Ishikawa (cell line): ENCODE measurements around the gene INPP4B.

Source experiments
- CEBPB ChIP-seq: IDR thresholded peaks from 2 replicates; pipeline ENCODE4 v1.6.1; 2012
- CREB1 ChIP-seq: IDR thresholded peaks from 2 replicates; pipeline ENCODE4 v1.6.1; 2012; ENCODE audit warnings: low read depth
- EGR1 ChIP-seq: IDR thresholded peaks from 2 replicates; pipeline ENCODE4 v1.6.1; 2012
- EP300 ChIP-seq: IDR thresholded peaks from 2 replicates; pipeline ENCODE4 v1.6.1; 2012; ENCODE audit warnings: borderline replicate concordance
- FOXM1 ChIP-seq: IDR thresholded peaks from 2 replicates; pipeline ENCODE4 v1.6.1; 2012; ENCODE audit warnings: low read depth, borderline replicate concordance
- NFIC ChIP-seq: IDR thresholded peaks from 2 replicates; pipeline ENCODE4 v1.6.1; 2012
- RAD21 ChIP-seq: IDR thresholded peaks from 2 replicates; pipeline ENCODE4 v1.6.1; 2012; ENCODE audit warnings: low read depth
- TAF1 ChIP-seq: IDR thresholded peaks from 2 replicates; pipeline ENCODE4 v1.6.1; 2012; ENCODE audit warnings: low read depth, mild to moderate bottlenecking
- TCF12 ChIP-seq: IDR thresholded peaks from 2 replicates; pipeline ENCODE4 v1.6.1; 2012; ENCODE audit warnings: low read depth
- TEAD4 ChIP-seq: IDR thresholded peaks from 2 replicates; pipeline ENCODE4 v1.6.1; 2012
- YY1 ChIP-seq: IDR thresholded peaks from 2 replicates; pipeline ENCODE4 v1.6.1; 2012; ENCODE audit warnings: low read depth
- ZBTB7A ChIP-seq: IDR thresholded peaks from 2 replicates; pipeline ENCODE4 v1.6.1; 2012; ENCODE audit warnings: low read depth
- TF ChIP-seq, protein P1 (sequence below): IDR thresholded peaks from 2 replicates; pipeline ENCODE4 v1.6.1; 2012
- TF ChIP-seq, protein P2 (sequence below): IDR thresholded peaks from 2 replicates; pipeline ENCODE4 v1.6.1; 2012
- TF ChIP-seq, protein P3 (sequence below): IDR thresholded peaks from 2 replicates; pipeline ENCODE4 v1.6.1; 2012; ENCODE audit warnings: low read depth, mild to moderate bottlenecking

INPP4B gene

DNA sequence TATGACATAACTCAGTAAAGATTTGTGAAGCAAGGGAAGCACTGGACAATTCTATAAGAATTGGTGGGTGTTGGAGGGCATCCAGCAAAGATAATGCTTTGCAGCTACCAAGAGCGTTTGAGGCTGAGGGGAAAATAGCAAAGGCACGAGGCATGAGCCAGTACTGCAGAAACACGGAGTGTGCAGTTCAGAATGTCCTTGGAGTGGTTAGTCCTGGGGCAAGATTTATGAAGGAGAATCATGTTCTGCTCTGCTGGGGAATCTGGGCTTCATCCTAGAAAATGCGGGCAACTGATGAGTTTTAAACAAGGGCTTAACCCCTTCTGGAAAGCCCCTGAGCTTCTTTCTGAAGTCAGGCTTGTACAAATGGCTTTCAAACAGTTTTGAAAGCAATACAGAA is 757.2 kb downstream of the INPP4B start:
- TF ChIP-seq, protein P1, sequence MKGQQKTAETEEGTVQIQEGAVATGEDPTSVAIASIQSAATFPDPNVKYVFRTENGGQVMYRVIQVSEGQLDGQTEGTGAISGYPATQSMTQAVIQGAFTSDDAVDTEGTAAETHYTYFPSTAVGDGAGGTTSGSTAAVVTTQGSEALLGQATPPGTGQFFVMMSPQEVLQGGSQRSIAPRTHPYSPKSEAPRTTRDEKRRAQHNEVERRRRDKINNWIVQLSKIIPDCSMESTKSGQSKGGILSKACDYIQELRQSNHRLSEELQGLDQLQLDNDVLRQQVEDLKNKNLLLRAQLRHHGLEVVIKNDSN = no peak
- TF ChIP-seq, protein P2, sequence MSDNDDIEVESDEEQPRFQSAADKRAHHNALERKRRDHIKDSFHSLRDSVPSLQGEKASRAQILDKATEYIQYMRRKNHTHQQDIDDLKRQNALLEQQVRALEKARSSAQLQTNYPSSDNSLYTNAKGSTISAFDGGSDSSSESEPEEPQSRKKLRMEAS = no peak
- TF ChIP-seq TCF12 = no peak
- no peak for TF ChIP-seq RAD21
- TF ChIP-seq CREB1 = no peak
- TF ChIP-seq, protein P3, sequence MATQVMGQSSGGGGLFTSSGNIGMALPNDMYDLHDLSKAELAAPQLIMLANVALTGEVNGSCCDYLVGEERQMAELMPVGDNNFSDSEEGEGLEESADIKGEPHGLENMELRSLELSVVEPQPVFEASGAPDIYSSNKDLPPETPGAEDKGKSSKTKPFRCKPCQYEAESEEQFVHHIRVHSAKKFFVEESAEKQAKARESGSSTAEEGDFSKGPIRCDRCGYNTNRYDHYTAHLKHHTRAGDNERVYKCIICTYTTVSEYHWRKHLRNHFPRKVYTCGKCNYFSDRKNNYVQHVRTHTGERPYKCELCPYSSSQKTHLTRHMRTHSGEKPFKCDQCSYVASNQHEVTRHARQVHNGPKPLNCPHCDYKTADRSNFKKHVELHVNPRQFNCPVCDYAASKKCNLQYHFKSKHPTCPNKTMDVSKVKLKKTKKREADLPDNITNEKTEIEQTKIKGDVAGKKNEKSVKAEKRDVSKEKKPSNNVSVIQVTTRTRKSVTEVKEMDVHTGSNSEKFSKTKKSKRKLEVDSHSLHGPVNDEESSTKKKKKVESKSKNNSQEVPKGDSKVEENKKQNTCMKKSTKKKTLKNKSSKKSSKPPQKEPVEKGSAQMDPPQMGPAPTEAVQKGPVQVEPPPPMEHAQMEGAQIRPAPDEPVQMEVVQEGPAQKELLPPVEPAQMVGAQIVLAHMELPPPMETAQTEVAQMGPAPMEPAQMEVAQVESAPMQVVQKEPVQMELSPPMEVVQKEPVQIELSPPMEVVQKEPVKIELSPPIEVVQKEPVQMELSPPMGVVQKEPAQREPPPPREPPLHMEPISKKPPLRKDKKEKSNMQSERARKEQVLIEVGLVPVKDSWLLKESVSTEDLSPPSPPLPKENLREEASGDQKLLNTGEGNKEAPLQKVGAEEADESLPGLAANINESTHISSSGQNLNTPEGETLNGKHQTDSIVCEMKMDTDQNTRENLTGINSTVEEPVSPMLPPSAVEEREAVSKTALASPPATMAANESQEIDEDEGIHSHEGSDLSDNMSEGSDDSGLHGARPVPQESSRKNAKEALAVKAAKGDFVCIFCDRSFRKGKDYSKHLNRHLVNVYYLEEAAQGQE = no peak
- no peak for TF ChIP-seq EGR1
- TF ChIP-seq TAF1 = no peak
- TF ChIP-seq FOXM1 = no peak
- no peak for TF ChIP-seq NFIC
- no peak for TF ChIP-seq YY1
- no peak for TF ChIP-seq CEBPB
- no peak for TF ChIP-seq TEAD4
- no peak for TF ChIP-seq ZBTB7A
- TF ChIP-seq EP300 = no peak

DNA sequence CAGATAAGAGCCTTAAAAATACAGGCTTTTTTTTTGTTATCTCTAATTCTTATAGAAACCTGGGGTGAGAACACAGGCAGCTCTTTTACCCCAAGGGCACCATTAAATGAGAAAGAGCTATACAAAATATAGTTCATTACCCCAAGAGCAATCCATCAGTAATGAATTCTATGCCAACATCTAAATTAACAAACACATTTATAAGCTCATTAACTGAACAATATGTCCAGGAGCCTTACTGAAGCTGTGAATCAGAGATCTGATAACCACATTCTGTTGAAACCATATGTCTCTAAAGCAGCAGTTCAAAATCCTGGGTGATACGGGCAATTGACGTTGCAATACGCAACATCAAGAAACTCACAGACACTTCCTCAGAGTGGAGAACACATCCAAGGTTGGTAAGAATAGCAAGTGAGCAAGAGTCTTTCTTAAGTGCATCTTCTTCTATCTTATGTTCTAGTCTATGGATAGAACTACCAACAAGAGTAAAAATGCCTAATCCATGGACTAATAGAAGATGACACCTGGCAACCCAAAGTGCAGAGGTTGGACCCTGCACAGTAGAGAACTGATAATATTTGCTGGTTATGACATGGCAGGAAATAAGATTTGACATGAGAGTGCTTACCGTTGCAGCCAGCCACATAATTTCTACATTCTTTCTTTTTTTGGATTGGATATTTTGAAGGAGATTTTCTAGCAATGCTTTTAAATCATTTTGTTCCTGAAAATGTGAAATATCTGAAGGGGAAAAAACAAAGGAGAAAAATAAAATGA is 760.4 kb downstream of the INPP4B start:
- TF ChIP-seq, protein P1 = no peak
- TF ChIP-seq ZBTB7A (no peak), EGR1 (no peak), CREB1 (no peak), NFIC (no peak), TEAD4 (no peak)
- TF ChIP-seq, protein P2 = no peak

DNA sequence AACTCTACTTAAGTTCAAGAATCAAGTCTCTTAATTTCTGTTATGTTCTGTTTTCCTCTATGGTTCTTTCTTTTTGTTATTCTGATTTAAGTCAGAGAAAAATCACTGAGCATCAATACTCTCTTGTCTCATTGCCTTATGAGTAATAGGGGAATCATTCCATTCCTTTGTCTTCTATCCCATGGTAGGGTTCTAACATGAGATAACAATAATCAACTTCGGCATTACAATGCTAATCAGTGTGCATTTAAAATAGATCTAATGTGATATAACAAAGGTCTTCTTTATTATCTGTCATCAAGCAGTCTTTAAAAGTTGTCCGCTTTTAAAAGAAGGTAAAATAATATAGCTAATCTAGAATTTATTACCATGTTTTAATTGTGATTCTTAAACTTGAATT is 762.8 kb downstream of the INPP4B start:
- no peak for TF ChIP-seq FOXM1
- no peak for TF ChIP-seq NFIC
- no peak for TF ChIP-seq TAF1
- no peak for TF ChIP-seq YY1
- TF ChIP-seq, protein P2 = no peak
- no peak for TF ChIP-seq TCF12
- TF ChIP-seq, protein P3 = no peak

DNA sequence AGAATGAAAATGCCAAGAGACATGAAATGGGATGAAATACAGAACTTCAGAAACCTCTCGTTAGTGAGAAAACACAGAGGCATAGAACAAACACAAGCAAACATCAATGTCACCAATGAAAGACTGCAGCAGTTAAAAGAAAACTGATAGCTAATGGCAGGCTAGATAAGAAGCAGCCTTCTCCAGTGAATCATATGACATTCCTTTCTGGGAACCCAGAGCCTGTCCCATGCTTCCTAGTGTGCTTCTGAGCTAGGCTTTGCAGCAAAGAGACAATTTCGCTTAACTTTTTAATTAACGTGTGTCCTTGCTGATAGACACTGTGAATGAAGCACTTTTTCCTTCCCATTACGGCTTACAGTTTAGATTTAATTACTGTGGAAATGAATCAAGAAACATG is 765.1 kb downstream of the INPP4B start:
- TF ChIP-seq TCF12 (no peak), FOXM1 (no peak), NFIC (no peak), CEBPB (no peak), TAF1 (no peak), ZBTB7A (no peak)
- TF ChIP-seq, protein P1 = no peak
- TF ChIP-seq, protein P3 = no peak
